Measurements from ENCODE around the gene MCCC1. TPM values are rescaled to one million over a fixed set of nuclear protein-coding genes. Genes with fewer than 3 reads are reported as not detected.

Gene MCCC1
- total RNA-seq, 4 donors from 2014 or later: 32.2 to 44.4 (median 33.0) TPM

DNA sequence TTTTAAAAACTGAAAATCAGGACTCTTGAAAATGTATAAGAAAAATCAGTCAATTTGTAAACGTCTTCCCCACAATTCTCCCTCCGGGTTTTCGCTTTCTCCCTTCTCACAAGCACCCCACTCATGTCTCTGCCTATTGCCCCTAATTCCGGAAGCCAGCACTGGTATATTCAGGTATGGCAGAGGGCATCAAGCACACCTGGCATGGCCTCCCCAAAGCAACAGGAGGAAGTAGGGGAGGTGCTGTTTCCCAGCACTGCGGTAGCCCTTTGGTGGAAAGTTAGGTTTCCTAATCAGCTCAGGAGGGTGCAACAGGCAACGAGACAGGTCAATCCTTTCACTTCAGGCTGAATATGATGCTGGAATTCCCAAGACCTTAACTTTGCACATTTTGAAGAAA lies 33.1 kb upstream of the MCCC1 start:
- WGBS, 2 donors (ENCODE audit: low coverage in 1 of 2): 37 to 49% methylated on average over 5 of the region's 6 CpGs
- no peak for ATAC-seq

DNA sequence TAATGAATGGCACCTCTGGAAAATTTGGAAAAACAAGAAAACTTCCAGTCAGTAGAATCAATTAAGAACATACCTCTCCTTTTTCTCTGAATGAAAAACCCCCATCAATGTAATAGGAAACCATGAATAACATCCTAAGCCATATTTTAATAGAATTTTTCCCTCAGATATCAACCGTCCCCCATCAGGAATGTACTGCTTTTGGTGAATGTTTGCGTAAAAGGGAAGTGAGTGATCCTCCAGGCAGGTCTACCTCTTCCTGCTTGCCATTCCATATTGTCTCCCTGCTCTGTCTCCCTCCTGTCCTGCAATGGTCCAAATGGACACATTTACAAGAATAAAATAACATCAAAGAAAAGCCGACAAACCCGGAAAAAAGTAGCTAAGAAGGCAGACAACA lies 32.4 kb upstream of the MCCC1 start:
- no peak for TF ChIP-seq CTCF (IDR thresholded peaks at IDR 0.05)
- TF ChIP-seq EP300 (IDR thresholded peaks at IDR 0.05): no peak
- TF ChIP-seq POLR2AphosphoS5 (IDR thresholded peaks at IDR 0.05): no peak
- TF ChIP-seq POLR2A (IDR thresholded peaks at IDR 0.05): no peak
- WGBS, 2 donors (ENCODE audit: low coverage in 1 of 2): 46% methylated on average over 4 of the region's 4 CpGs
- Histone ChIP-seq H3K27me3 (peaks cover 50% of the 10 kb centered on the region), H3K4me1 (no peaks in the 10 kb centered on the region), H3K27ac (no peak overlapping the region), H3K36me3 (no peaks in the 10 kb centered on the region), H3K4me3 (no peak overlapping the region), H3K9me3 (peaks cover 0 to 23% (median 0%) of the 10 kb centered on the region in 3 donors)
- ATAC-seq: no peak

More for the DNA sequence above, 33.1 kb upstream of the MCCC1 start:
- peaks cover 0 to 23% (median 0%) of the 10 kb centered on the region in 3 donors for H3K9me3 ChIP-seq
- H3K36me3 ChIP-seq: no peaks in the 10 kb centered on the region
- peaks cover 50% of the 10 kb centered on the region for H3K27me3 ChIP-seq
- TF ChIP-seq POLR2AphosphoS5 (IDR thresholded peaks at IDR 0.05) (no peak), EP300 (IDR thresholded peaks at IDR 0.05) (no peak), POLR2A (IDR thresholded peaks at IDR 0.05) (no peak), CTCF (IDR thresholded peaks at IDR 0.05) (no peak)
- no peak overlapping the region for H3K4me3 ChIP-seq
- no peak overlapping the region for H3K27ac ChIP-seq
- H3K4me1 ChIP-seq: no peaks in the 10 kb centered on the region

DNA sequence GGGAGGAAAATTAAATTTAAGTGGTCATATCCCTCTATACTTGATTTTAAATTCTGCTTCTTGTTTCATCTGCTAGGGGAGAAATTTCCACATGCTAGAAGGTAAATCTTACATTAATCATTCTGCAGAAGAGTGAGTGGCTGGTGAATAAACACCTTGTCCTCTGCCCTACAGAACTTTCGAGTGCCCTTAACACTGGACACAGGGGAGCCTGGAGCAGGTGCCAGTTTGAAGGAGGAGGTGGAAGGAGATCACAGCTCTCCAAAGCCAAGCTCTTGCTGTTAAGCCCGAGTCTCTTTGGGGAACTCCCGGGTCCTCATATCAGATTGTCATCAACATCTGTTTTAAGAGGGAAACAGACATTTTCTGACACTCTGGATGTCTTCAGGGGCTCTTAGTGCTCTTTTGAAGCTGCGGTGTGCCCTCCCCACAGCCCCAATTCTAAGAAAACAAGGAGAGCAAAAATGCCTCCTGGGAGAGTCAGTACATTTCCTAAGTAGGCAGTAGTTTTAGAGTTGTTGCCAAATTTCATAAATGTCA lies 32.0 kb upstream of the MCCC1 start:
- no peak for ATAC-seq
- Histone ChIP-seq H3K4me3 (no peak overlapping the region), H3K36me3 (no peaks in the 10 kb centered on the region), H3K27ac (no peak overlapping the region), H3K4me1 (no peaks in the 10 kb centered on the region), H3K9me3 (peaks cover 0 to 23% (median 0%) of the 10 kb centered on the region in 3 donors), H3K27me3 (peaks cover 49% of the 10 kb centered on the region)
- 27 to 45% methylated on average over 3 of the region's 4 CpGs for WGBS, 2 donors (ENCODE audit: low coverage in 1 of 2)
- TF ChIP-seq POLR2A (IDR thresholded peaks at IDR 0.05) (no peak), POLR2AphosphoS5 (IDR thresholded peaks at IDR 0.05) (no peak), CTCF (IDR thresholded peaks at IDR 0.05) (no peak), EP300 (IDR thresholded peaks at IDR 0.05) (no peak)

- ATAC-seq: no peak
Observed at GRCh38 chr3:183129243-183129642, 29.9 kb upstream of the MCCC1 start.

More at GRCh38 chr3:183129243-183129642, 29.9 kb upstream of the MCCC1 start:
- H3K27me3 ChIP-seq: peaks cover 29% of the 10 kb centered on the region
- H3K4me3 ChIP-seq: no peak overlapping the region
- WGBS, 2 donors (ENCODE audit: low coverage in 1 of 2): 50 to 86% methylated on average over 1 of the region's 1 CpG
- no peaks in the 10 kb centered on the region for H3K36me3 ChIP-seq
- TF ChIP-seq POLR2A (IDR thresholded peaks at IDR 0.05) (no peak), CTCF (IDR thresholded peaks at IDR 0.05) (no peak)
- H3K4me1 ChIP-seq: no peaks in the 10 kb centered on the region
- no peak overlapping the region for H3K27ac ChIP-seq
- peaks cover 0 to 23% (median 0%) of the 10 kb centered on the region in 3 donors for H3K9me3 ChIP-seq

Data from gastroesophageal sphincter (tissue), 4 donors.